Measurements from ENCODE around the gene SGSM1. TPM values are rescaled to one million over a fixed set of nuclear protein-coding genes. Genes with fewer than 3 reads are reported as not detected.

SGSM1 gene
- total RNA-seq, 6 experiments from 2014 or later: 0.11 to 0.78 (median 0.41) TPM

GRCh38 chr22:24878969-24879368, 73.0 kb downstream of the SGSM1 start:
- DNase-seq (no peak), ATAC-seq (no peak)
- Histone ChIP-seq H3K4me1 (no peaks in the 10 kb centered on the region), H3K9me3 (no peaks in the 10 kb centered on the region), H3K27ac (no peak overlapping the region), H3K27me3 (no peaks in the 10 kb centered on the region), H3K4me3 (no peak overlapping the region), H3K36me3 (no peaks in the 10 kb centered on the region)
- no CpG with 5 or more reads among the region's 2 CpGs for WGBS (ENCODE audit: insufficient coverage, low coverage, low lambda C conversion rate, missing lambda C conversion rate)
- intact Hi-C loops (cut with DNase I): no loop called here
- TF ChIP-seq CTCF (IDR thresholded peaks at IDR 0.05): no peak
- TF ChIP-seq POLR2A (IDR thresholded peaks at IDR 0.05): no peak

GRCh38 chr22:24883432-24883831, 77.4 kb downstream of the SGSM1 start:
- H3K4me3 ChIP-seq: no peak overlapping the region
- H3K27me3 ChIP-seq: no peaks in the 10 kb centered on the region
- no peaks in the 10 kb centered on the region for H3K36me3 ChIP-seq
- no peak for DNase-seq
- intact Hi-C loops (cut with DNase I): no loop called here
- 76% methylated on average over 6 of the region's 6 CpGs for WGBS (ENCODE audit: insufficient coverage, low coverage, low lambda C conversion rate, missing lambda C conversion rate)
- H3K27ac ChIP-seq: no peak overlapping the region
- H3K9me3 ChIP-seq: no peaks in the 10 kb centered on the region
- TF ChIP-seq POLR2A (IDR thresholded peaks at IDR 0.05): no peak
- TF ChIP-seq CTCF (IDR thresholded peaks at IDR 0.05): no peak
- ATAC-seq: no peak
- no peaks in the 10 kb centered on the region for H3K4me1 ChIP-seq

GRCh38 chr22:24887260-24887659, 81.2 kb downstream of the SGSM1 start:
- H3K9me3 ChIP-seq: no peaks in the 10 kb centered on the region
- ATAC-seq: no peak
- intact Hi-C loops (cut with DNase I): no loop called here
- no peak overlapping the region for H3K4me3 ChIP-seq
- WGBS (ENCODE audit: insufficient coverage, low coverage, low lambda C conversion rate, missing lambda C conversion rate): 73% methylated on average over 2 of the region's 2 CpGs
- no peaks in the 10 kb centered on the region for H3K36me3 ChIP-seq
- no peak overlapping the region for H3K27ac ChIP-seq
- DNase-seq: no peak
- H3K27me3 ChIP-seq: no peaks in the 10 kb centered on the region
- no peaks in the 10 kb centered on the region for H3K4me1 ChIP-seq
- TF ChIP-seq POLR2A (IDR thresholded peaks at IDR 0.05) (no peak), CTCF (IDR thresholded peaks at IDR 0.05) (no peak)

- TF ChIP-seq POLR2A (IDR thresholded peaks at IDR 0.05) (no peak), CTCF (IDR thresholded peaks at IDR 0.05) (no peak)
- H3K27me3 ChIP-seq: no peaks in the 10 kb centered on the region
- ATAC-seq (no peak), DNase-seq (no peak)
- no peaks in the 10 kb centered on the region for H3K9me3 ChIP-seq
- intact Hi-C loops (cut with DNase I): no loop called here
- no peaks in the 10 kb centered on the region for H3K36me3 ChIP-seq
- no peak overlapping the region for H3K4me3 ChIP-seq
- WGBS (ENCODE audit: insufficient coverage, low coverage, low lambda C conversion rate, missing lambda C conversion rate): 62% methylated on average over 3 of the region's 20 CpGs
- H3K4me1 ChIP-seq: peaks cover 0 to 14% (median 6%) of the 10 kb centered on the region in 4 donors
- peak overlapping the region; percentile 52 to 73 (median 53) for H3K27ac ChIP-seq
Measured at GRCh38 chr22:24893341-24894070, 87.5 kb downstream of the SGSM1 start.

Data from right lobe of liver (tissue), 6 donors.